Thyroid gland (tissue), 4 donors: Measurements from ENCODE around the gene GPR55.

Experiments used
- CTCF ChIP-seq, 6 experiments: fragments of 200-600 bp in 3 of 6; fragments of 450-650 bp in 3 of 6; sonication (generic) in 3 of 6; IDR thresholded peaks; one replicate each; pipeline ENCODE4 v1.5.1; 2016 to 2019; ENCODE audit warnings: antibody characterized with exemption in 6 of 6, mild to moderate bottlenecking in 2 of 6, inconsistent platforms in 1 of 6, moderate library complexity in 1 of 6
- POLR2A ChIP-seq, 2 donors: fragments of 450-650 bp; IDR thresholded peaks; one replicate each; pipeline ENCODE4 v1.6.1; 2017; ENCODE audit warnings: antibody characterized with exemption in 2 of 2, mild to moderate bottlenecking in 2 of 2, moderate library complexity in 1 of 2

- TF ChIP-seq POLR2A (IDR thresholded peaks at IDR 0.05) (no peak), CTCF (IDR thresholded peaks at IDR 0.05) (no peak)
Measured at GRCh38 chr2:230950874-230951339, 25.9 kb upstream of the GPR55 start.
